Tibial artery (tissue), 4 donors: ENCODE results near the gene UGT1A9.
"Not testable (repeated sequence)": the region's sequence is repeated elsewhere in the genome, so short reads cannot be mapped to it uniquely, and the experiment has no call there.

ENCODE experiments used
- DNase-seq, 2 donors: peaks; one replicate each; pipeline ENCODE4 v3.0.0-alpha.2; 2019
- H3K27ac ChIP-seq, 2 donors: fragments of 200-600 bp; sonication (generic) in 1 of 2; 1 replicate in 1 of 2; 2 replicates in 1 of 2; pipeline ENCODE4 v1.5.1; 2018 to 2019; ENCODE audit warnings: mild to moderate bottlenecking in 1 of 2
- H3K27me3 ChIP-seq, 2 donors: fragments of 200-600 bp; sonication (generic) in 1 of 2; one replicate each; pipeline versions ENCODE4 v1.5.1 to v1.6.0; 2016 to 2019
- H3K36me3 ChIP-seq, 3 donors: fragments of 200-600 bp; sonication (generic) in 2 of 3; one replicate each; pipeline ENCODE4 v1.5.1; 2016 to 2019; ENCODE audit warnings: mild to moderate bottlenecking in 2 of 3
- H3K4me1 ChIP-seq, 4 donors: fragments of 200-600 bp; sonication (generic) in 2 of 4; 1 replicate in 3 of 4; 2 replicates in 1 of 4; pipeline ENCODE4 v1.5.1; 2016 to 2019
- H3K4me3 ChIP-seq, 2 donors: fragments of 200-600 bp; sonication (generic) in 1 of 2; 1 replicate in 1 of 2; 2 replicates in 1 of 2; pipeline ENCODE4 v1.5.1; 2018 to 2019; ENCODE audit warnings: mild to moderate bottlenecking in 2 of 2
- H3K9me3 ChIP-seq, 3 donors: fragments of 200-600 bp; sonication (generic) in 1 of 3; one replicate each; pipeline ENCODE4 v1.5.1; 2016 to 2019
- CTCF ChIP-seq, 2 experiments: fragments of 200-600 bp in 1 of 2; fragments of 450-650 bp in 1 of 2; IDR thresholded peaks; one replicate each; pipeline ENCODE4 v1.5.1; 2017 to 2019; ENCODE audit warnings: antibody characterized with exemption in 2 of 2, mild to moderate bottlenecking in 1 of 2, moderate library complexity in 1 of 2
- intact Hi-C: fragments of 100-400 bp; cut with DNase I; formaldehyde crosslinking; loops from one replicate; pipeline ENCODE4 v1.15.0; 2023; ENCODE audit warnings: low total_unique reads

The UGT1A9 gene

GRCh38 chr2:233671290-233672161, at the start of gene UGT1A9:
Gene UGT1A9 (plus strand): TSS chr2:233671898. CDS start chr2:233671935, 37 bp downstream.
- Histone ChIP-seq H3K27me3 (no peaks in the 10 kb centered on the region), H3K4me3 (no peak within 1 kb of the TSS), H3K27ac (no peak within 1 kb of the TSS), H3K36me3 (no peaks in the 10 kb centered on the region), H3K9me3 (no peaks in the 10 kb centered on the region), H3K4me1 (no peaks in the 10 kb centered on the region)
- intact Hi-C loops = no loop called here
- no peak for DNase-seq
- TF ChIP-seq CTCF (IDR thresholded peaks at IDR 0.05) = no peak

GRCh38 chr2:233627331-233628025, 44.2 kb upstream of the UGT1A9 start:
- Histone ChIP-seq H3K27ac (no peak overlapping the region), H3K4me1 (no peaks in the 10 kb centered on the region), H3K36me3 (no peaks in the 10 kb centered on the region), H3K9me3 (peaks cover 0 to 5% (median 4%) of the 10 kb centered on the region in 3 donors), H3K27me3 (no peaks in the 10 kb centered on the region), H3K4me3 (no peak overlapping the region)
- no peak for TF ChIP-seq CTCF (IDR thresholded peaks at IDR 0.05)
- no peak for DNase-seq
- intact Hi-C loops = no loop called here

- H3K4me1 ChIP-seq, DNase-seq, H3K27ac ChIP-seq, H3K9me3 ChIP-seq, H3K36me3 ChIP-seq, H3K27me3 ChIP-seq, intact Hi-C loops, H3K4me3 ChIP-seq: not testable (repeated sequence)
Observed at GRCh38 chr2:233636306-233636705, 35.4 kb upstream of the UGT1A9 start, which contains the start of gene UGT1A10. Gene UGT1A10 (plus strand): TSS chr2:233636448. CDS start chr2:233636523, 75 bp downstream.

- TF ChIP-seq CTCF (IDR thresholded peaks at IDR 0.05) = no peak
- no peaks in the 10 kb centered on the region for H3K27me3 ChIP-seq
- intact Hi-C loops = no loop called here
- H3K36me3 ChIP-seq = no peaks in the 10 kb centered on the region
- no peak overlapping the region for H3K4me3 ChIP-seq
- no peaks in the 10 kb centered on the region for H3K4me1 ChIP-seq
- peaks cover 0 to 6% (median 0%) of the 10 kb centered on the region in 3 donors for H3K9me3 ChIP-seq
- no peak overlapping the region for H3K27ac ChIP-seq
- DNase-seq = no peak
Observed at GRCh38 chr2:233638836-233639235, 32.9 kb upstream of the UGT1A9 start.

- intact Hi-C loops = no loop called here
- H3K9me3 ChIP-seq = peaks cover 0 to 6% (median 0%) of the 10 kb centered on the region in 3 donors
- H3K4me3 ChIP-seq = no peak overlapping the region
- H3K27me3 ChIP-seq = no peaks in the 10 kb centered on the region
- TF ChIP-seq CTCF (IDR thresholded peaks at IDR 0.05) = no peak
- H3K27ac ChIP-seq = no peak overlapping the region
- no peaks in the 10 kb centered on the region for H3K4me1 ChIP-seq
- H3K36me3 ChIP-seq = no peaks in the 10 kb centered on the region
- DNase-seq = no peak
Observed at GRCh38 chr2:233639860-233640259, 31.8 kb upstream of the UGT1A9 start.

- intact Hi-C loops = no loop called here
- no peak for TF ChIP-seq CTCF (IDR thresholded peaks at IDR 0.05)
Observed at GRCh38 chr2:233643128-233643527, 28.6 kb upstream of the UGT1A9 start.

GRCh38 chr2:233646033-233646432, 25.7 kb upstream of the UGT1A9 start:
- DNase-seq, H3K4me3 ChIP-seq, H3K4me1 ChIP-seq, H3K27me3 ChIP-seq, H3K27ac ChIP-seq, H3K9me3 ChIP-seq, H3K36me3 ChIP-seq, intact Hi-C loops: not testable (repeated sequence)

More at GRCh38 chr2:233643128-233643527, 28.6 kb upstream of the UGT1A9 start:
- H3K4me3 ChIP-seq = no peak overlapping the region
- DNase-seq = no peak
- no peaks in the 10 kb centered on the region for H3K27me3 ChIP-seq
- H3K27ac ChIP-seq = no peak overlapping the region
- no peaks in the 10 kb centered on the region for H3K4me1 ChIP-seq
- H3K9me3 ChIP-seq = peaks cover 0 to 6% (median 4%) of the 10 kb centered on the region in 3 donors
- no peaks in the 10 kb centered on the region for H3K36me3 ChIP-seq
